RWPE1 (cell line): ENCODE measurements around the gene GNGT2.

Experiments
- CTCF ChIA-PET: fragments of 350-600 bp; sonication (Branson Sonifier 250); formaldehyde crosslinking; extraction: SDS; loops from one replicate; lab custom pipeline; 2021; lab: Yijun Ruan, JAX
- POLR2A ChIA-PET: fragments of 400-600 bp; formaldehyde crosslinking; extraction: SDS; loops from one replicate; lab custom pipeline; 2020; ENCODE audit warnings: antibody characterized with exemption; ENCODE audit not compliant: low non-redundant PET; lab: Yijun Ruan, JAX
- DNase-seq: peaks from one replicate; pipeline ENCODE4 v3.0.0; 2012; ENCODE audit warnings: low spot score
- H3K27ac ChIP-seq: fragments of 450-650 bp; 2 replicates; pipeline ENCODE4 v1.5.1; 2017
- CTCF ChIP-seq: fragments of 450-650 bp; conservative IDR thresholded peaks from 2 replicates; pipeline ENCODE4 v1.5.1; 2017; ENCODE audit warnings: low read depth, mild to moderate bottlenecking

The GNGT2 gene

GRCh38 chr17:49218941-49219913 lies 8.9 kb upstream of the GNGT2 start:
- TF ChIP-seq CTCF, result no peak
- no peak for DNase-seq
- POLR2A ChIA-PET, result no interaction called here
- CTCF ChIA-PET, result no interaction called here
- H3K27ac ChIP-seq, result no peak overlapping the region

- ChIA-PET POLR2A (no interaction called here), CTCF (interaction anchor here (0.6 kb wide), 2 partner anchors 297 to 461 kb away, joined by 3 read pairs; no protein-coding TSS in a partner anchor)
- TF ChIP-seq CTCF, result no peak
- no peak overlapping the region for H3K27ac ChIP-seq
- no peak for DNase-seq
Observed at GRCh38 chr17:49217651-49218413, 7.5 kb upstream of the GNGT2 start.

- H3K27ac ChIP-seq, result no peak overlapping the region
- no peak for DNase-seq
- ChIA-PET CTCF (interaction anchor here (0.6 kb wide), 1 partner anchor 462 kb away, joined by 3 read pairs; no protein-coding TSS in a partner anchor), POLR2A (no interaction called here)
- TF ChIP-seq CTCF, result no peak
Observed at GRCh38 chr17:49216953-49217650, 6.7 kb upstream of the GNGT2 start.

- H3K27ac ChIP-seq, result no peak overlapping the region
- TF ChIP-seq CTCF, result no peak
- CTCF ChIA-PET, result no interaction called here
Observed at GRCh38 chr17:49216482-49216881, 6.1 kb upstream of the GNGT2 start.

GRCh38 chr17:49214676-49215360 lies 4.4 kb upstream of the GNGT2 start:
- ChIA-PET CTCF (interaction anchor here (0.5 to 1.5 kb wide), 5 partner anchors 9 to 1269 kb away, joined by 3 to 5 read pairs (median 4); no protein-coding TSS in a partner anchor), POLR2A (no interaction called here)
- DNase-seq, result no peak
- no peak overlapping the region for H3K27ac ChIP-seq
- no peak for TF ChIP-seq CTCF

More at GRCh38 chr17:49216482-49216881, 6.1 kb upstream of the GNGT2 start:
- POLR2A ChIA-PET, result no interaction called here
- DNase-seq, result no peak
